Measurements from ENCODE around the gene ARMC9. TPM values are rescaled to one million over a fixed set of nuclear protein-coding genes. Genes with fewer than 3 reads are reported as not detected.

The ARMC9 gene
- total and polyA plus RNA-seq, 2 of the 13 experiments (the other 11 are each of a cell fraction or from before 2014, with no cell fraction given), result 9.1 to 12.8 TPM

GRCh38 chr2:231411831-231412617 is 213.6 kb downstream of the ARMC9 start (continued):
- TF ChIP-seq ZBTB25 (CRISPR knock-in tag; IDR thresholded peaks at IDR 0.05), result 0 out of 2 replicates have a peak, but pooled peaks have one; percentile 51
- TF ChIP-seq ZNF282 (IDR thresholded peaks at IDR 0.05; ENCODE audit: partially characterized antibody), result no peak
- TF ChIP-seq, protein P1, sequence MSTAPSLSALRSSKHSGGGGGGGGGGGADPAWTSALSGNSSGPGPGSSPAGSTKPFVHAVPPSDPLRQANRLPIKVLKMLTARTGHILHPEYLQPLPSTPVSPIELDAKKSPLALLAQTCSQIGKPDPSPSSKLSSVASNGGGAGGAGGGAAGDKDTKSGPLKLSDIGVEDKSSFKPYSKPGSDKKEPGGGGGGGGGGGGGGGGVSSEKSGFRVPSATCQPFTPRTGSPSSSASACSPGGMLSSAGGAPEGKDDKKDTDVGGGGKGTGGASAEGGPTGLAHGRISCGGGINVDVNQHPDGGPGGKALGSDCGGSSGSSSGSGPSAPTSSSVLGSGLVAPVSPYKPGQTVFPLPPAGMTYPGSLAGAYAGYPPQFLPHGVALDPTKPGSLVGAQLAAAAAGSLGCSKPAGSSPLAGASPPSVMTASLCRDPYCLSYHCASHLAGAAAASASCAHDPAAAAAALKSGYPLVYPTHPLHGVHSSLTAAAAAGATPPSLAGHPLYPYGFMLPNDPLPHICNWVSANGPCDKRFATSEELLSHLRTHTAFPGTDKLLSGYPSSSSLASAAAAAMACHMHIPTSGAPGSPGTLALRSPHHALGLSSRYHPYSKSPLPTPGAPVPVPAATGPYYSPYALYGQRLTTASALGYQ (CRISPR knock-in tag; IDR thresholded peaks at IDR 0.05), result peak; percentile 9; the same call in 1 of the 2 replicates
- peak; percentile 95 for TF ChIP-seq ZNF777 (CRISPR knock-in tag; IDR thresholded peaks at IDR 0.05)
- TF ChIP-seq CCAR2 (optimal IDR thresholded peaks at IDR 0.05; ENCODE audit: low read depth, low read length), result no peak

GRCh38 chr2:231412618-231412963 is 214.2 kb downstream of the ARMC9 start:
- in situ Hi-C loops (cut with HindIII; ENCODE audit: extremely low pct_ligation_motif_present, low pct_unique_long_range_greater_than_20kb) (loop anchor here (5.0 to 10.0 kb wide), 3 partner anchors 115 to 308 kb away; no protein-coding TSS in a partner anchor), intact Hi-C loops (cut with micrococcal nuclease; ENCODE audit: unreplicated experiment) (loop anchor here (1.0 to 5.0 kb wide), 5 partner anchors 54 to 310 kb away; no protein-coding TSS in a partner anchor)
- ATAC-seq (peak; percentile 22), FAIRE-seq (no peak), DNase-seq (ENCODE audit: low spot score) (no peak)
- H3K9me3 ChIP-seq (ENCODE audit: low read length), result peaks cover 11% of the 10 kb centered on the region
- H3K79me2 ChIP-seq (ENCODE audit: insufficient read depth, low read length), result no peaks in the 10 kb centered on the region
- 1% methylated on average over 7 of the region's 9 CpGs for WGBS (ENCODE audit: low lambda C conversion rate)
- POLR2A ChIA-PET, result interaction anchor here (0.8 to 3.8 kb wide), 5 partner anchors 12 to 186 kb away, joined by 3 to 18 read pairs (median 3); partner anchors contain the start of gene NCL
- no peaks in the 10 kb centered on the region for H4K20me1 ChIP-seq (ENCODE audit: insufficient read depth, low read length)
- H3K27me3 ChIP-seq (ENCODE audit: control insufficient read depth in 1 of 2, insufficient read depth in 2 of 2, low read length in 2 of 2), result peaks cover 0 to 8% of the 10 kb centered on the region in 2 experiments; a peak in 3 of 5 replicates
- peak overlapping the region; percentile 100 for H3K4me2 ChIP-seq (ENCODE audit: low read depth, low read length)
- peak overlapping the region; percentile 66 for H3K9ac ChIP-seq (ENCODE audit: insufficient read depth, low read depth, low read length)
- H3K36me3 ChIP-seq (replicated peaks in 1 of 2; ENCODE audit: control insufficient read depth in 1 of 2, insufficient read depth in 2 of 2, low read length in 2 of 2), result no peaks in the 10 kb centered on the region
- peak overlapping the region; percentile 99 for H2AFZ ChIP-seq (ENCODE audit: low read length)
- H3K27ac ChIP-seq (ENCODE audit: extremely low read length, insufficient read depth, low read length), result no peak overlapping the region
- peak overlapping the region; percentile 64 to 79 (median 75) for H3K4me3 ChIP-seq (replicated peaks in 1 of 3; ENCODE audit: insufficient read depth in 1 of 3, low read depth in 2 of 3, low read length in 3 of 3)
- BruUV-seq (replicated peaks), result TSS peak; percentile 79
- peaks cover 40% of the 10 kb centered on the region for H3K4me1 ChIP-seq (ENCODE audit: insufficient read depth, low read length)
- CTCF ChIA-PET (ENCODE audit: low intra/inter-chr PET ratio, low total read pairs), result interaction anchor here (0.7 to 4.2 kb wide), 4 partner anchors 12 to 186 kb away, joined by 3 to 45 read pairs (median 8); no protein-coding TSS in a partner anchor
- TF ChIP-seq HBP1 (CRISPR knock-in tag; IDR thresholded peaks at IDR 0.05; ENCODE audit: low read depth), result no peak; the same call in 1 of the 2 replicates
- 0 out of 2 replicates have a peak, but pooled peaks have one; percentile 1 for TF ChIP-seq POGK (CRISPR knock-in tag; conservative IDR thresholded peaks at IDR 0.05)
- TF ChIP-seq FOSL1 (CRISPR knock-in tag; IDR thresholded peaks at IDR 0.05; ENCODE audit: borderline replicate concordance), result no peak
- TF ChIP-seq ZNF333 (CRISPR knock-in tag; IDR thresholded peaks at IDR 0.05; ENCODE audit: borderline replicate concordance), result 0 out of 2 replicates have a peak, but pooled peaks have one; percentile 5
- TF ChIP-seq HNF4G (IDR thresholded peaks at IDR 0.05; ENCODE audit: borderline replicate concordance, low read depth, low read length), result no peak
- TF ChIP-seq HNF4G (CRISPR knock-in tag; IDR thresholded peaks at IDR 0.05; ENCODE audit: borderline replicate concordance, low read depth), result peak; percentile 11; the same call in 1 of the 2 replicates
- TF ChIP-seq NCOA1 (CRISPR knock-in tag; IDR thresholded peaks at IDR 0.05), result 0 out of 2 replicates have a peak, but pooled peaks have one; percentile 31
- no peak for TF ChIP-seq FIP1L1 (IDR thresholded peaks at IDR 0.05; ENCODE audit: borderline replicate concordance, insufficient read depth, low read depth, low read length)

All from HepG2 (cell line).